A549 (cell line): ENCODE measurements around the gene RGS4. TPM values are rescaled to one million over a fixed set of nuclear protein-coding genes. Genes with fewer than 3 reads are reported as not detected.

ENCODE experiments used
- ATAC-seq, 2 experiments: fragments of 200-7000 bp in 1 of 2; fragments of >200 bp in 1 of 2; cut with Nextera tagmentation in 1 of 2; cut with Tn5 transposase in 1 of 2; 3 replicates each; pipeline versions ENCODE4 v1.8.0 to v1.9.1; 2018 to 2020; ENCODE audit warnings: mild to moderate bottlenecking in 1 of 2, moderate library complexity in 1 of 2
- CTCF ChIA-PET: fragments of 300-600 bp; sonication (Branson Sonifier 250); formaldehyde crosslinking; extraction: SDS; loops from one replicate; lab custom pipeline; 2021; ENCODE audit warnings: antibody characterized with exemption, inconsistent platforms; lab: Yijun Ruan, JAX
- POLR2A ChIA-PET: fragments of 350-600 bp; formaldehyde crosslinking; extraction: SDS; loops from one replicate; lab custom pipeline; 2021; ENCODE audit warnings: antibody characterized with exemption, inconsistent platforms; lab: Yijun Ruan, JAX
- DNase-seq, 2 experiments: peaks; one replicate each; pipeline versions ENCODE4 v3.0.0 to v3.0.0-alpha.2; 2011 to 2016; ENCODE audit warnings: low read depth in 1 of 2, low spot score in 1 of 2
- FAIRE-seq: peaks from 2 replicates; lab custom pipeline; 2011; peaks lifted over from hg19 to GRCh38; lab: Jason Lieb, UNC
- H3K27ac ChIP-seq, 2 experiments: fragments of >200 bp; sonication (Bioruptor Twin); formaldehyde crosslinking; 3 replicates each; pipeline ENCODE4 v1.5.1; 2016 to 2017
- H3K4me1 ChIP-seq: fragments of >200 bp; sonication (Bioruptor Twin); formaldehyde crosslinking; 3 replicates; pipeline ENCODE4 v1.6.1; 2016
- H3K4me2 ChIP-seq: fragments of >200 bp; sonication (Bioruptor Twin); formaldehyde crosslinking; 3 replicates; pipeline ENCODE4 v1.6.1; 2016
- H3K4me3 ChIP-seq: fragments of >200 bp; sonication (Bioruptor Twin); formaldehyde crosslinking; 3 replicates; pipeline ENCODE4 v1.5.1; 2016
- H3K9me3 ChIP-seq: fragments of >200 bp; sonication (Bioruptor Twin); formaldehyde crosslinking; 3 replicates; pipeline ENCODE4 v1.6.1; 2016
- CHD2 ChIP-seq: fragments of 150-350 bp; IDR thresholded peaks from 2 replicates; pipeline ENCODE4 v1.6.1; 2014; ENCODE audit warnings: low read length; ENCODE audit not compliant: partially characterized antibody
- CHD4 ChIP-seq: fragments of 200-600 bp; sonication (generic); IDR thresholded peaks from 2 replicates; pipeline ENCODE4 v1.6.1; 2016; ENCODE audit warnings: antibody characterized with exemption, mild to moderate bottlenecking, borderline replicate concordance
- FOSB ChIP-seq: fragments of 250-450 bp; sonication (Bioruptor Pico); IDR thresholded peaks from 2 replicates; pipeline ENCODE4 v1.5.0; 2020; ENCODE audit warnings: mild to moderate bottlenecking, moderate library complexity
- FOXS1 ChIP-seq: fragments of 250-450 bp; sonication (Bioruptor Pico); IDR thresholded peaks from 2 replicates; pipeline ENCODE4 v1.5.0; 2020; ENCODE audit warnings: mild to moderate bottlenecking, moderate library complexity
- HDAC2 ChIP-seq: fragments of 200-600 bp; sonication (generic); IDR thresholded peaks from 2 replicates; pipeline ENCODE4 v1.6.1; 2016
- JUN ChIP-seq, 2 experiments: fragments of >200 bp; sonication (Bioruptor Twin); formaldehyde crosslinking; IDR thresholded peaks; 2 replicates in 1 of 2; 3 replicates in 1 of 2; pipeline ENCODE4 v1.6.1; 2016 to 2017
- JUNB ChIP-seq: fragments of >200 bp; sonication (Bioruptor Twin); formaldehyde crosslinking; IDR thresholded peaks from 2 replicates; pipeline ENCODE4 v1.6.1; 2016
- MAFK ChIP-seq: fragments of 450-650 bp; IDR thresholded peaks from 2 replicates; pipeline ENCODE4 v1.6.1; 2014; ENCODE audit not compliant: partially characterized antibody
- MAZ ChIP-seq: fragments of 150-350 bp; IDR thresholded peaks from 2 replicates; pipeline ENCODE4 v1.6.1; 2014; ENCODE audit warnings: antibody characterized with exemption, low read depth, low read length, borderline replicate concordance
- POLR2A ChIP-seq: IDR thresholded peaks from 2 replicates; pipeline ENCODE4 v1.6.1; 2012; ENCODE audit warnings: mild to moderate bottlenecking, low read length
- RARB ChIP-seq: fragments of 250-450 bp; sonication (Bioruptor Pico); IDR thresholded peaks from 2 replicates; pipeline ENCODE4 v1.8.0; 2021; ENCODE audit warnings: mild to moderate bottlenecking, moderate library complexity
- RNF2 ChIP-seq: fragments of 200-600 bp; sonication (generic); IDR thresholded peaks from 2 replicates; pipeline ENCODE4 v1.6.1; 2016; ENCODE audit warnings: low read depth, mild to moderate bottlenecking, antibody characterized with exemption, moderate library complexity, borderline replicate concordance
- SMC3 ChIP-seq: fragments of >200 bp; sonication (Bioruptor Twin); formaldehyde crosslinking; IDR thresholded peaks from 3 replicates; pipeline ENCODE4 v1.6.1; 2018; ENCODE audit warnings: inconsistent platforms
- ZC3H11A ChIP-seq: fragments of 450-650 bp; IDR thresholded peaks from 2 replicates; pipeline ENCODE4 v1.6.1; 2014; ENCODE audit warnings: antibody characterized with exemption, mild to moderate bottlenecking
- WGBS: methylation state at CpG from one replicate; pipeline ENCODE4 v1.1.6; 2017; ENCODE audit errors: missing lambda C conversion rate; 5-methylcytosine and 5-hydroxymethylcytosine counted together
- polyA plus RNA-seq, 4 experiments: library from polyadenylated mRNA; depleted of rRNA in 3 of 4; stranded (reverse); fragments of >200 nt; fragmentation: RNase III in 1 of 4; extraction: RNeasy Plus Mini Kit Qiagen cat#74134 plus additional on column Dnase treatment in 1 of 4; gene quantifications; 2 replicates in 3 of 4; 3 replicates in 1 of 4; pipeline ENCODE4 v1.2.3, GENCODE V29; 2011 to 2017
- TF ChIP-seq, protein P1 (sequence below): fragments of 450-650 bp; IDR thresholded peaks from 2 replicates; pipeline ENCODE4 v1.6.1; 2014; ENCODE audit warnings: antibody characterized with exemption
- TF ChIP-seq, protein P2 (sequence below): IDR thresholded peaks from 2 replicates; pipeline ENCODE4 v1.6.1; 2012
- TF ChIP-seq, protein P3 (sequence below): fragments of 250-450 bp; sonication (Bioruptor Pico); IDR thresholded peaks from 2 replicates; pipeline ENCODE4 v1.5.0; 2020; ENCODE audit warnings: low read depth, mild to moderate bottlenecking, moderate library complexity
- TF ChIP-seq, protein P4 (sequence below): fragments of >200 bp; sonication (Bioruptor Twin); formaldehyde crosslinking; IDR thresholded peaks from 3 replicates; pipeline ENCODE4 v1.6.1; 2016

The RGS4 gene
- polyA plus RNA-seq, 2 of the 4 experiments (the other 2 are of a cell fraction): 0.05 TPM; not detected in 1

DNA sequence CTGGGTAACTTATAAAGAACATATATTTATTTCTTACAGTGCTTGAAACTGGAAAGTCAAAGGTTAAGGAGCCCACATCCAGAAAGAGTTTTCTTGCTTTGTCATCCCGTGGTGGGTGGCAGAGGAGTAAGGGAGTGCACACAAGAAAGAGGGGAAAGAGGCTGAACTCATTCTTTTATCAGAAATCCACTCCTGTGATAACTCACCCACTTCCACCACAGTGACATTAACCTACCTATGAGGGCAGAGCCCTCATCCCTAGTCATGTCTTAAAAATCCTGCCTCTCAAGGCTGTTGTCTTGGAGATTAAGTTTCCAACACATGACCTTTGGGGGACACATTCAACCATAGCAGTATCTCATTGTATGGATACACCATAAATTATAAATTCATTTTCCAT, 32.5 kb upstream of the RGS4 start:
- no peak for DNase-seq
- H3K4me2 ChIP-seq: no peak overlapping the region

DNA sequence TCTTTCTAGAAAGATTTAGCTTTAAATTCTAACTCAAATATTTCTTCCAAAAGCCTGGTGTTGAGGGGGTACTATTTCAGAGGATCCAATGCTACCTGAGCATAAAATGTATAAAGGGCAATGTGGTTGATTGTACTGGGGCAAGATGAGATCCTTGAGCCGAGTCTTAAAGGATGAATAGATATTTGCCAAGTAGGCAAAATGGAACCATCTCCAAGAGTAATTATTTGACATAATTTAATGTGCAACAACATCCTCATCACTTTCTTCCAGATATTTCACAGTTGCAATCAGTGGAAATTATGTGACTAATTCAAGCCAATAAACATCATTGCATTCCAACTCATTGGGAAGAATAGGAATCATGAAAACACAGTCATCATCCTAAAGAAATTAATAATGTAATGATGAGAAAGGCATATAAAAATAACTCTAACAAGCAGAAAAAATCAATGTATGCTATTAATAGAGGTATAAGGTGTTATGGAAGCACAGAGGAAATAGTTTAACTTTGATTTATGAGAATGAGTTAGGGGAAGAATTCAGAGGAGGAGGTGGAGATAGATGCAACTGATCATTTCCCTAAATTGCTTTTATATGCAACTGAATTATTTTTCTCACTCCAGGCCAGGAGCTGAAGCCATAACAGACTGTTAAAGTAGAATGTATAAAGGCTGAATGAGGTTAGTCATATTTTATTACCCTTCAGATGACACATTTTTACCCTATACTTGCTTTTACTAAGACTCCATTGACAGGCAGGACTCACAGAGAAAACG, 30.0 kb upstream of the RGS4 start:
- TF ChIP-seq FOXS1 (CRISPR knock-in tag) (no peak), MAFK (peak; percentile 48), SMC3 (no peak), MAZ (no peak), FOSB (CRISPR knock-in tag) (no peak), HDAC2 (no peak), RNF2 (no peak)
- no peak for FAIRE-seq
- ATAC-seq: no peak
- ChIA-PET POLR2A (no interaction called here), CTCF (interaction anchor here (0.6 kb wide), 1 partner anchor 48 kb away, joined by 4 read pairs; no protein-coding TSS in a partner anchor)
- H3K4me3 ChIP-seq: no peak overlapping the region
- H3K27ac ChIP-seq: no peak overlapping the region
- WGBS: 19% methylated on average over 2 of the region's 2 CpGs
- DNase-seq: no peak
- H3K9me3 ChIP-seq: no peaks in the 10 kb centered on the region
- no peaks in the 10 kb centered on the region for H3K4me1 ChIP-seq
- H3K4me2 ChIP-seq: no peak overlapping the region

More for the DNA sequence above, 32.5 kb upstream of the RGS4 start:
- 3% methylated on average over 1 of the region's 1 CpG for WGBS
- no peak overlapping the region for H3K4me3 ChIP-seq
- no peaks in the 10 kb centered on the region for H3K4me1 ChIP-seq
- FAIRE-seq (no peak), ATAC-seq (no peak)
- no peak overlapping the region for H3K27ac ChIP-seq
- TF ChIP-seq CHD2 (no peak), RARB (CRISPR knock-in tag) (no peak)
- ChIA-PET CTCF (no interaction called here), POLR2A (no interaction called here)
- H3K9me3 ChIP-seq: no peaks in the 10 kb centered on the region

DNA sequence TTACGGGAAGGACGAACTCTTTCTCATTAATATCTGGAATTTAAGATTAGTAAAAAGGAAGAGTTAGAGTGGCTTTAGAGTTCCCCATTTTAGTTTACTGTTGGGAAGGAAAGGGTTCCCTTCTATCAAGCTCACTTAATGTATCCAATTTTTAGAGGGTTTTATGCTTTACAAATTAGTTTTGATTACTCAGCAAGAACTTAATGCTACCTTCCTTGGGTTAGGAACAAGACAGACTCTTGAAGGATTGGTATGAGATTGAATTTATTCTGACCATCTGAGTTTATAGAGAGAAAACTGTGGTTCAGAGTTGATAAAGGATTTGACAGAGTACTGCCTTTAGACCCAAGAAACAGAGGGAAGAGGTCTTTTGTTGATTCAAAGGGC, 29.5 kb upstream of the RGS4 start:
- WGBS: 54% methylated on average over 2 of the region's 2 CpGs
- no peak for FAIRE-seq
- Histone ChIP-seq H3K4me3 (no peak overlapping the region), H3K9me3 (no peaks in the 10 kb centered on the region), H3K4me2 (no peak overlapping the region)
- POLR2A ChIA-PET: no interaction called here
- TF ChIP-seq JUNB: no peak
- TF ChIP-seq, protein P1, sequence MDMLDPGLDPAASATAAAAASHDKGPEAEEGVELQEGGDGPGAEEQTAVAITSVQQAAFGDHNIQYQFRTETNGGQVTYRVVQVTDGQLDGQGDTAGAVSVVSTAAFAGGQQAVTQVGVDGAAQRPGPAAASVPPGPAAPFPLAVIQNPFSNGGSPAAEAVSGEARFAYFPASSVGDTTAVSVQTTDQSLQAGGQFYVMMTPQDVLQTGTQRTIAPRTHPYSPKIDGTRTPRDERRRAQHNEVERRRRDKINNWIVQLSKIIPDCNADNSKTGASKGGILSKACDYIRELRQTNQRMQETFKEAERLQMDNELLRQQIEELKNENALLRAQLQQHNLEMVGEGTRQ: no peak
- TF ChIP-seq MAFK: peak; percentile 63
- TF ChIP-seq ZC3H11A: no peak
- TF ChIP-seq, protein P2, sequence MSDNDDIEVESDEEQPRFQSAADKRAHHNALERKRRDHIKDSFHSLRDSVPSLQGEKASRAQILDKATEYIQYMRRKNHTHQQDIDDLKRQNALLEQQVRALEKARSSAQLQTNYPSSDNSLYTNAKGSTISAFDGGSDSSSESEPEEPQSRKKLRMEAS: no peak
- TF ChIP-seq, protein P3, sequence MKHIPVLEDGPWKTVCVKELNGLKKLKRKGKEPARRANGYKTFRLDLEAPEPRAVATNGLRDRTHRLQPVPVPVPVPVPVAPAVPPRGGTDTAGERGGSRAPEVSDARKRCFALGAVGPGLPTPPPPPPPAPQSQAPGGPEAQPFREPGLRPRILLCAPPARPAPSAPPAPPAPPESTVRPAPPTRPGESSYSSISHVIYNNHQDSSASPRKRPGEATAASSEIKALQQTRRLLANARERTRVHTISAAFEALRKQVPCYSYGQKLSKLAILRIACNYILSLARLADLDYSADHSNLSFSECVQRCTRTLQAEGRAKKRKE (CRISPR knock-in tag): no peak
- TF ChIP-seq JUN (IDR thresholded peaks at IDR 0.05): no peak
- TF ChIP-seq CHD4: no peak
- TF ChIP-seq, all 56 proteins: peak for 1
- CTCF ChIA-PET: no interaction called here
- ATAC-seq (no peak), DNase-seq (no peak)
- H3K4me1 ChIP-seq: no peaks in the 10 kb centered on the region
- no peak overlapping the region for H3K27ac ChIP-seq

DNA sequence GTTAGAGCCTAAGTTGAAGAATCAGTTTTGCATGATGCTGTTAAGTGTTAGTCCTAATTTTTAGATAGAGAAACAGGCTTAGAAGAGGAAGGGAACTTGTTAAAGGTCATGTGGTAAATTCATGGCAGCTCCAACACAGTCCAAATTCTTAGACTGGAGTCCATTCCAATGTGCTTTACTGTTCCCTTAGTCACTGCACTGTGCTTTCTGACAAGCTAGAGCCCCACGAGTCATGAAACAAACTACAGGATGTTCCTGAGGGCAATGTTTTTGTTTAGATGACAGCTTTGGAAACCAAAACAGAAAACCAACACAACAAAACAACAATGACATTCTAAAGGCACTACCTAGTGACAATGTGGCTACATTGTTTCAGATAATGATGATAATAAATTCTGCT, 23.1 kb upstream of the RGS4 start:
- Histone ChIP-seq H3K27ac (no peak overlapping the region), H3K9me3 (no peaks in the 10 kb centered on the region), H3K4me1 (no peaks in the 10 kb centered on the region), H3K4me3 (no peak overlapping the region), H3K4me2 (no peak overlapping the region)
- no peak for TF ChIP-seq HDAC2
- no peak for TF ChIP-seq POLR2A
- TF ChIP-seq, protein P4, sequence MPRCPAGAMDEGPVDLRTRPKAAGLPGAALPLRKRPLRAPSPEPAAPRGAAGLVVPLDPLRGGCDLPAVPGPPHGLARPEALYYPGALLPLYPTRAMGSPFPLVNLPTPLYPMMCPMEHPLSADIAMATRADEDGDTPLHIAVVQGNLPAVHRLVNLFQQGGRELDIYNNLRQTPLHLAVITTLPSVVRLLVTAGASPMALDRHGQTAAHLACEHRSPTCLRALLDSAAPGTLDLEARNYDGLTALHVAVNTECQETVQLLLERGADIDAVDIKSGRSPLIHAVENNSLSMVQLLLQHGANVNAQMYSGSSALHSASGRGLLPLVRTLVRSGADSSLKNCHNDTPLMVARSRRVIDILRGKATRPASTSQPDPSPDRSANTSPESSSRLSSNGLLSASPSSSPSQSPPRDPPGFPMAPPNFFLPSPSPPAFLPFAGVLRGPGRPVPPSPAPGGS: no peak
- TF ChIP-seq, protein P2: no peak
- FAIRE-seq (no peak), ATAC-seq (no peak), DNase-seq (no peak)
- CTCF ChIA-PET: no interaction called here
- POLR2A ChIA-PET: no interaction called here
- 0% methylated on average over 1 of the region's 1 CpG for WGBS
